Tibial nerve (tissue), 3 donors: ENCODE data around the gene GALNT13.

ENCODE experiments used
- POLR2A ChIP-seq, 2 donors: fragments of 450-650 bp; IDR thresholded peaks; one replicate each; pipeline ENCODE4 v1.6.1; 2017; ENCODE audit warnings: antibody characterized with exemption in 2 of 2, mild to moderate bottlenecking in 2 of 2, moderate library complexity in 2 of 2
- TF ChIP-seq, protein P1 (sequence below), 5 experiments: fragments of 200-600 bp in 3 of 5; fragments of 450-650 bp in 2 of 5; sonication (generic) in 3 of 5; IDR thresholded peaks; one replicate each; pipeline ENCODE4 v1.5.1; 2016 to 2019; ENCODE audit warnings: antibody characterized with exemption in 5 of 5, mild to moderate bottlenecking in 3 of 5, moderate library complexity in 2 of 5

DNA sequence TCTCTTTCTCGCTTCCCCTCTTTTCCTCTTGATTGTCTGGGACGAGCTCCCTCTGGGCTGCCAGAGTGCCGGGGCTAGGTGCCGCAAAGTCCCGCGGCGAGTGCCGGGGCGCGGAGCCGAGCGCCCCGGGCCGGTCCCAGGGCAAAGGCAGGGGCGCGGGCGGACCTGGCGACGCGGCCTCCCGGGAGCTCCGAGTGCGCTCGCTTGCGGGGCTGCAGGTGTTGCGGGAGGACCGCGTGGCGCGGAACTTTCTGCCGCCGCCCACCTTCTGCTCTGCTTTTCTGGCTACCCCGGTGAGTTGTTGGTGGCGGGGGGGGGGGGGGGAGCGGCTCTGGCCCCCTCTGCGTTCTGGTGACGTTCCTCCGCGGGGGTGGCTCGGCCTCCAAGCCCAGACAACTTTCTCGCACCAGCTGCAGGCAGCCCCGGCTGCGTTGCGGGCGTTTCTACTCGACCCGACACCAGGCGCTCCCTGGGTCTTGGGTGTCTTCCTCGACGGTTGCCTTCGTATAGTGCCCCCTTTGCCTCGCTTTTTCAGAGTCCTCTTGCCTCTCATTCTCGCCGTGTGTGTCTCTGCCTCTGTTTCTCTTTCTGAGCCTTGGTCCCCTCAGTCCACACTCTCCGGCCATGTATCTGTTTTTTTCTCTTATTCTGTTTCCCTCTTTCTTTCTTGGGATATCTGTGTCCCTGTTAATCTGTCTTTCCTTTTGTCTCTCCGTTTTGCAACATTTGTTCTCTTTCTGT is 759 bp downstream of the GALNT13 start:
- no peak for TF ChIP-seq POLR2A (IDR thresholded peaks at IDR 0.05)
- TF ChIP-seq, protein P1, sequence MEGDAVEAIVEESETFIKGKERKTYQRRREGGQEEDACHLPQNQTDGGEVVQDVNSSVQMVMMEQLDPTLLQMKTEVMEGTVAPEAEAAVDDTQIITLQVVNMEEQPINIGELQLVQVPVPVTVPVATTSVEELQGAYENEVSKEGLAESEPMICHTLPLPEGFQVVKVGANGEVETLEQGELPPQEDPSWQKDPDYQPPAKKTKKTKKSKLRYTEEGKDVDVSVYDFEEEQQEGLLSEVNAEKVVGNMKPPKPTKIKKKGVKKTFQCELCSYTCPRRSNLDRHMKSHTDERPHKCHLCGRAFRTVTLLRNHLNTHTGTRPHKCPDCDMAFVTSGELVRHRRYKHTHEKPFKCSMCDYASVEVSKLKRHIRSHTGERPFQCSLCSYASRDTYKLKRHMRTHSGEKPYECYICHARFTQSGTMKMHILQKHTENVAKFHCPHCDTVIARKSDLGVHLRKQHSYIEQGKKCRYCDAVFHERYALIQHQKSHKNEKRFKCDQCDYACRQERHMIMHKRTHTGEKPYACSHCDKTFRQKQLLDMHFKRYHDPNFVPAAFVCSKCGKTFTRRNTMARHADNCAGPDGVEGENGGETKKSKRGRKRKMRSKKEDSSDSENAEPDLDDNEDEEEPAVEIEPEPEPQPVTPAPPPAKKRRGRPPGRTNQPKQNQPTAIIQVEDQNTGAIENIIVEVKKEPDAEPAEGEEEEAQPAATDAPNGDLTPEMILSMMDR (IDR thresholded peaks at IDR 0.05): no peak
